Breast epithelium (tissue), 4 donors: ENCODE measurements around the gene HOXD9. TPM values are rescaled to one million over a fixed set of nuclear protein-coding genes. Genes with fewer than 3 reads are reported as not detected.

Experiments used
- DNase-seq, 2 donors: peaks; one replicate each; pipeline ENCODE4 v3.0.0-alpha.2; 2019; ENCODE audit warnings: low spot score in 2 of 2
- H3K27ac ChIP-seq, 2 donors: fragments of 200-600 bp; sonication (generic) in 1 of 2; one replicate each; pipeline ENCODE4 v1.5.1; 2016 to 2019; ENCODE audit warnings: mild to moderate bottlenecking in 1 of 2
- H3K27me3 ChIP-seq, 2 donors: fragments of 200-600 bp; sonication (generic) in 1 of 2; one replicate each; pipeline versions ENCODE4 v1.5.1 to v1.6.0; 2017 to 2019; ENCODE audit warnings: control low read depth in 1 of 2, mild to moderate bottlenecking in 1 of 2
- H3K36me3 ChIP-seq: fragments of 200-600 bp; one replicate; pipeline ENCODE4 v1.5.1; 2019
- H3K4me1 ChIP-seq, 2 donors: fragments of 200-600 bp; sonication (generic); one replicate each; pipeline ENCODE4 v1.5.1; 2016 to 2019; ENCODE audit warnings: control low read depth in 1 of 2
- H3K4me3 ChIP-seq, 3 donors: fragments of 200-600 bp; sonication (generic); 1 replicate in 2 of 3; 2 replicates in 1 of 3; pipeline ENCODE4 v1.5.1; 2016 to 2019; ENCODE audit warnings: mild to moderate bottlenecking in 3 of 3, moderate library complexity in 2 of 3
- H3K9me3 ChIP-seq, 2 donors: fragments of 200-600 bp; sonication (generic) in 1 of 2; one replicate each; pipeline ENCODE4 v1.5.1; 2016 to 2019; ENCODE audit warnings: control low read depth in 1 of 2
- POLR2A ChIP-seq: fragments of 450-650 bp; IDR thresholded peaks from one replicate; pipeline ENCODE4 v1.6.1; 2016; ENCODE audit warnings: antibody characterized with exemption, mild to moderate bottlenecking, moderate library complexity
- POLR2AphosphoS5 ChIP-seq, 3 donors: sonication (generic); formaldehyde crosslinking; IDR thresholded peaks; one replicate each; pipeline ENCODE4 v1.6.1; 2017; ENCODE audit warnings: antibody characterized with exemption in 3 of 3
- intact Hi-C: fragments of 100-400 bp; cut with DNase I; formaldehyde crosslinking; loops from one replicate; pipeline ENCODE4 v1.15.1; 2023; ENCODE audit warnings: low total_unique reads
- total RNA-seq, 3 donors: library from RNA; depleted of rRNA; stranded (reverse); fragments of >200 nt; gene quantifications; one replicate each; pipeline ENCODE4 v1.1.0, GENCODE V29; 2016
- TF ChIP-seq, protein P1 (sequence below), 3 donors: fragments of 450-650 bp; IDR thresholded peaks; one replicate each; pipeline ENCODE4 v1.5.1; 2016 to 2017; ENCODE audit warnings: antibody characterized with exemption in 3 of 3, mild to moderate bottlenecking in 3 of 3, moderate library complexity in 3 of 3

The HOXD9 gene
- total RNA-seq, 3 donors from 2014 or later = 2.4 to 17.0 (median 2.8) TPM

DNA sequence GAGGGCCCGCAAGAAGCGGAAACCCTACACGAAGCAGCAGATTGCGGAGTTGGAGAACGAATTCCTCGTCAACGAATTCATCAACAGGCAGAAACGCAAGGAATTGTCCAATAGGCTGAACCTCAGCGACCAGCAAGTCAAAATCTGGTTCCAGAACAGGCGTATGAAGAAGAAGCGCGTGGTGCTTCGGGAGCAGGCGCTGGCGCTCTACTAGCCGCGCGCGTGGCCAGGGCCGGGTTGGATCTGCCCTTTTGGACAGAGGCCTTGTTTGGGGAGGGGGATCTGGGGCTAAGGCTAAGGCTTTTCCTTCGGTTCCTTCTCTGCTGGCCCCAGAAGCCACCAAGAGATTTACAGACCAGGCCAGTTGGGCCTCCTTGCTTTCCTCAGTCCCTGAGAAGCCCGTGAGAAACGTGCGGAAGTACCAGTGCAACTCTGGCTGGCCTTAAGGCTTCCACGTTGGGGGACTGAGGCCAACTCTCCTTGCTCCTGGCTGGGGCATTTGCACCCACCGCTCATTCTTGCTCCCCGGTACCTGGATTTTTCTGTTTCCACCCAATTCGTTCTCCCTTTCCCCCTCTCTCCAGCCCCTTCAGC lies 21.9 kb upstream of the HOXD9 start:
- Histone ChIP-seq H3K27ac (no peak overlapping the region), H3K9me3 (no peaks in the 10 kb centered on the region), H3K4me3 (no peak overlapping the region), H3K4me1 (peaks cover 4 to 6% of the 10 kb centered on the region in 2 donors), H3K36me3 (no peaks in the 10 kb centered on the region), H3K27me3 (peaks cover 41 to 100% of the 10 kb centered on the region in 2 donors)
- intact Hi-C loops = no loop called here
- no peak for DNase-seq
- TF ChIP-seq POLR2AphosphoS5 (IDR thresholded peaks at IDR 0.05) (no peak), POLR2A (no peak)
- TF ChIP-seq, protein P1, sequence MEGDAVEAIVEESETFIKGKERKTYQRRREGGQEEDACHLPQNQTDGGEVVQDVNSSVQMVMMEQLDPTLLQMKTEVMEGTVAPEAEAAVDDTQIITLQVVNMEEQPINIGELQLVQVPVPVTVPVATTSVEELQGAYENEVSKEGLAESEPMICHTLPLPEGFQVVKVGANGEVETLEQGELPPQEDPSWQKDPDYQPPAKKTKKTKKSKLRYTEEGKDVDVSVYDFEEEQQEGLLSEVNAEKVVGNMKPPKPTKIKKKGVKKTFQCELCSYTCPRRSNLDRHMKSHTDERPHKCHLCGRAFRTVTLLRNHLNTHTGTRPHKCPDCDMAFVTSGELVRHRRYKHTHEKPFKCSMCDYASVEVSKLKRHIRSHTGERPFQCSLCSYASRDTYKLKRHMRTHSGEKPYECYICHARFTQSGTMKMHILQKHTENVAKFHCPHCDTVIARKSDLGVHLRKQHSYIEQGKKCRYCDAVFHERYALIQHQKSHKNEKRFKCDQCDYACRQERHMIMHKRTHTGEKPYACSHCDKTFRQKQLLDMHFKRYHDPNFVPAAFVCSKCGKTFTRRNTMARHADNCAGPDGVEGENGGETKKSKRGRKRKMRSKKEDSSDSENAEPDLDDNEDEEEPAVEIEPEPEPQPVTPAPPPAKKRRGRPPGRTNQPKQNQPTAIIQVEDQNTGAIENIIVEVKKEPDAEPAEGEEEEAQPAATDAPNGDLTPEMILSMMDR (IDR thresholded peaks at IDR 0.05) = no peak

DNA sequence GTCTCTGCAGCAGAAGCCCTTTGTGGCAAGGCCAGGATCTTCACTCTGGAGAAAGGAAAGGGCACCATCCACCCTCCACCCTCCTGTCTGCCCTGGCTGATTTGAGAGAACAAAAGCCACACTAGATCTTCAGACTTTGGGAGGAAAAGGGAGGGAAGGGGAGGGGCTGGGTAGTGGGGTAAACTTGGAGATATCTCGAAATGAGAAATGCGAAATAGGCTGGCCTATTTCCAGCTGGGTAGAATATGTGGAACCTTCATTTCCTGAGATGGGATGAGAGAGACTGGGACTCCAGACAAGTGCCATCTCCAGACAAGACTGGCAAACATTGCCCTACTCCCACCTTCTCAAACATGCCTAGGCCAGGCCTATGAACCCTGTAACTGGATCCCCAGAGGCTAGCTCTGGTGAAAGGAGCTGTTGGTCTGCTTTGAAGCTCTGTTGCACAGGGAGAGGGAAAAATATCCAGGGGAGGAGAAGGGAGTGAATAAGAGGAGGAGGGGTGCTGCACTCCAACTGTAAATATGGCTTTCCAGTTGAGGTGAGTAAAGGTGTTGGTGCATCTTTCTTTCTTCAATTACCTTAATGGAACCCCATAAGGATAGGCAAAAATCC lies 21.2 kb upstream of the HOXD9 start:
- Histone ChIP-seq H3K27ac (no peak overlapping the region), H3K36me3 (no peaks in the 10 kb centered on the region), H3K4me3 (no peak overlapping the region), H3K9me3 (no peaks in the 10 kb centered on the region), H3K4me1 (peaks cover 4 to 6% of the 10 kb centered on the region in 2 donors), H3K27me3 (peaks cover 41 to 100% of the 10 kb centered on the region in 2 donors)
- DNase-seq = no peak
- TF ChIP-seq, protein P1 (IDR thresholded peaks at IDR 0.05) = no peak
- TF ChIP-seq POLR2AphosphoS5 (IDR thresholded peaks at IDR 0.05) = no peak
- no peak for TF ChIP-seq POLR2A
- intact Hi-C loops = no loop called here

DNA sequence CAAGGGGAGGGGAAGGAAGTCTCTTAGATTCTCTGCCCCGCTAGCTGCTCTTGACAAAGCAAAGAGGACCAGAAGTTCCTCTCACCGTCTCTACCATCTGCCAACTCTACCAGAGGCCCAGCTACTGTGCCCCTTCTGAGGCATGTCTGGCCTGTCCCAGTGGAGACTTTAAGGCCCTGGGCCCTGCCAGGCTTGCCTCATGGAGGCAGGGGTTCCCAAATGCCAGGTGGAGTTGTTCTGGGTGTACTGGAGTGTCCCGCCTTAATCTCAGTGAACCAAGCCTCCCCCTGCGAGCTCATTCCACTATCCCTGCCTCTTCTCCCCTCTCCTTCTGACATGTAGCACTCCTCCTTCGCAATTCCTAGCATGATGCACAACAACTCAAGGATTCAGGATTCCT lies 20.7 kb upstream of the HOXD9 start:
- Histone ChIP-seq H3K4me1 (peaks cover 4 to 6% of the 10 kb centered on the region in 2 donors), H3K36me3 (no peaks in the 10 kb centered on the region), H3K27me3 (peaks cover 45 to 100% of the 10 kb centered on the region in 2 donors), H3K9me3 (no peaks in the 10 kb centered on the region), H3K4me3 (no peak overlapping the region), H3K27ac (no peak overlapping the region)
- intact Hi-C loops = no loop called here
- no peak for DNase-seq
- TF ChIP-seq POLR2A (no peak), POLR2AphosphoS5 (IDR thresholded peaks at IDR 0.05) (no peak)
- TF ChIP-seq, protein P1 (IDR thresholded peaks at IDR 0.05) = no peak

DNA sequence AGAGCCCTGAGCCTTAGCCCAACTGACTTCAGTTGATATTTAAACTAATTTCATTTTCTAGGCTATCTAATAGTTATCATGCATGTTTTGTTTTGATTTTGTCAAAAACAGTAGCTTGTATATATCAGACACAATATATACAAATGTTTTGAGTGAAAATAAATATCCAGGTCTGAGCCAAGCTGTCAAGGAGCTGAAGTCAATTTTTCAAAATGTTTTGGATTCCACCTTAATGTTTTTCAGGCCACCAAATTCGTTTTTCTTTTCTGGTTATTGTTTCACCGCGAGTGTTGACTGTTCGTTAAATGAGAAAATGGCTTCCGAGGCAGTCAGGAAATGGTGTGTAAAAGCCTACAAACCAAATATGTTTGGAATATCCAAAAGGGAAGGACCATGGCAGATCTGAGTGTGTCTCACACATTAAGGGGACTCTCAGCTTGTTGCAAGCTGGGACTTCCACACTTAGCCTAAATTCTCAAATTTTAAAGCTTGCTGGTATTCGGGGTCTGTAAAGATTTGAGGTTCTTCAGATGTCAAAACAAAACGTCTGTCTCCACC lies 20.1 kb upstream of the HOXD9 start:
- TF ChIP-seq, protein P1 (IDR thresholded peaks at IDR 0.05) = no peak
- TF ChIP-seq POLR2A = no peak
- intact Hi-C loops = no loop called here
- Histone ChIP-seq H3K27ac (no peak overlapping the region), H3K9me3 (no peaks in the 10 kb centered on the region), H3K36me3 (no peaks in the 10 kb centered on the region), H3K4me1 (peaks cover 4 to 6% of the 10 kb centered on the region in 2 donors), H3K4me3 (no peak overlapping the region), H3K27me3 (peaks cover 48 to 99% of the 10 kb centered on the region in 2 donors)
- no peak for DNase-seq

DNA sequence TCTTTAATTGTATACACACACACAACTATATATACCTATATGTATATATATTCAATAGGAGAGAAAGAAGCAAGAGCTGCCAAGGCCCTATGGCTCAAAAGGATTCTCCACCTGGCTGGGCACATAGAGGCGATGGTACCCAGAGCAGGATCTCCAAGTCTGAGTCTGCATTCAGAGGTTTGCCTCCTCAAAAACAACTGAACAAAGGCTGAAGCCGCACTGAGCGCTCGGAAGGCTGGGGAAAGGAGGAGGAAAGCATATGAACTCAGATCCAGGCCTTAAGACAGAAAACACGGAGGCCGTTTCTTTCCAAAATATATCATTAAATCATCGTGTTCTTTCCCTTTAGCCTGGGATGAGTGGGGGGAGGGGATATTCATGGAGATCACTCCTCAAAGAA lies 19.3 kb upstream of the HOXD9 start:
- intact Hi-C loops = no loop called here
- TF ChIP-seq, protein P1 (IDR thresholded peaks at IDR 0.05) = no peak
- no peak for TF ChIP-seq POLR2AphosphoS5 (IDR thresholded peaks at IDR 0.05)
- TF ChIP-seq POLR2A = no peak
- Histone ChIP-seq H3K4me3 (no peak overlapping the region), H3K27me3 (peaks cover 51 to 98% of the 10 kb centered on the region in 2 donors), H3K36me3 (no peaks in the 10 kb centered on the region), H3K4me1 (peaks cover 4 to 6% of the 10 kb centered on the region in 2 donors), H3K27ac (no peak overlapping the region), H3K9me3 (no peaks in the 10 kb centered on the region)
- DNase-seq = no peak
